Stimulated activated memory B cell treated with anti-CD40 and anti-IgM and Interleukin-4, amounts not matched to agents 10 μg/mL and 1 μg/mL and 100 μg/mL, for 72 hours (primary cell): ENCODE measurements around the gene CCNT2.

Source experiments
- ATAC-seq: fragments of 150-1000 bp; cut with Tn5 transposase; 2 replicates; pipeline ENCODE4 v1.10.0; 2021
- H3K27ac Mint-ChIP-seq: one replicate; pipeline ENCODE4 v1.8.0; 2022; ENCODE audit warnings: mild to moderate bottlenecking, mixed read lengths
- H3K27me3 Mint-ChIP-seq: one replicate; pipeline ENCODE4 v1.8.0; 2022; ENCODE audit warnings: mixed read lengths
- H3K36me3 Mint-ChIP-seq: one replicate; pipeline ENCODE4 v1.8.0; 2022; ENCODE audit warnings: mixed read lengths
- H3K4me1 Mint-ChIP-seq: one replicate; pipeline ENCODE4 v1.8.0; 2022; ENCODE audit warnings: mixed read lengths
- H3K4me3 Mint-ChIP-seq: one replicate; pipeline ENCODE4 v1.8.0; 2022; ENCODE audit warnings: mild to moderate bottlenecking, moderate library complexity, mixed read lengths
- H3K9me3 Mint-ChIP-seq: one replicate; pipeline ENCODE4 v1.8.0; 2022; ENCODE audit warnings: mixed read lengths

The CCNT2 gene

DNA sequence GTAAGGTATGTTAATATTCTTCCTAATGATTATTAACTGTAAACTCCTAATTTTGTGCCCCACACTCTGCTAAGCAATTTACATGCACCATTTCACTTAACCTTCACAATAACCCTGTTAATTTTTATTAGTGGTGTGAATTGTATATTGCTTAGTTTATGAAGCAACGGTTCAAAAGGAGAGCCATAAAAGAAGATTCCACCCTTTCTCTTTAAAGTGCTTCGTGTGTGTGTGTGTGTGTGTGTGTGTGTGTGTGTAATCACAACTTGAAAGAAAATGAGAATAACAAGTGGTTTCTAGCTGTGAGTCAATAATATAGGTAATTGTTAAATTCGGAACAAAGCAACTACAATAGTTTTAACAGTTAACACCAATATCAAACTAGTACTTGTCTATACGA, 60.6 kb downstream of the CCNT2 start:
- Mint-ChIP-seq H3K4me3 (no peak overlapping the region), H3K4me1 (no peaks in the 10 kb centered on the region)

DNA sequence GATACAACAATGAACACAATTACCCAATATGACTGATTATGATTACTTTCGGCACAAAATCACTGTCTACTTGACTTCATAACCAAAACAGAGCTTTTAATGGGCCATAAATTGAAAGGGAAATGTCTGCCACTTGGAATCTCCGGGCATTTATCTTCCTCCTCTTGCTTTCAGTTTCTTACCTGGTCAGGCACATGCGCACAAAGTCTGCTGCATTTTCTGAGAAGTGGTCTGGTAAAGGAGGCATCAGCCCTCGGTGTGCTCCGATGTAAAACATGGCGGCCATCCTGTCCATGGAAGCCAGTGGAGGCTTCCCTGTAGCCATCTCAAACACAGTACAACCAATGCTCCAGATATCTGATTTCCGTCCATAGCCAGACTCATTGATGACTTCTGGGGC, 62.0 kb downstream of the CCNT2 start:
- no peaks in the 10 kb centered on the region for H3K36me3 Mint-ChIP-seq
- H3K9me3 Mint-ChIP-seq = peaks cover 2% of the 10 kb centered on the region
- no peak overlapping the region for H3K4me3 Mint-ChIP-seq
- H3K4me1 Mint-ChIP-seq = no peaks in the 10 kb centered on the region
- no peak for ATAC-seq
- peaks cover 17% of the 10 kb centered on the region for H3K27me3 Mint-ChIP-seq
- H3K27ac Mint-ChIP-seq = no peak overlapping the region

More for the DNA sequence above, 60.6 kb downstream of the CCNT2 start:
- H3K27me3 Mint-ChIP-seq = peaks cover 17% of the 10 kb centered on the region
- H3K36me3 Mint-ChIP-seq = peaks cover 7% of the 10 kb centered on the region
- no peak overlapping the region for H3K27ac Mint-ChIP-seq
- peaks cover 10% of the 10 kb centered on the region for H3K9me3 Mint-ChIP-seq
- ATAC-seq = no peak

DNA sequence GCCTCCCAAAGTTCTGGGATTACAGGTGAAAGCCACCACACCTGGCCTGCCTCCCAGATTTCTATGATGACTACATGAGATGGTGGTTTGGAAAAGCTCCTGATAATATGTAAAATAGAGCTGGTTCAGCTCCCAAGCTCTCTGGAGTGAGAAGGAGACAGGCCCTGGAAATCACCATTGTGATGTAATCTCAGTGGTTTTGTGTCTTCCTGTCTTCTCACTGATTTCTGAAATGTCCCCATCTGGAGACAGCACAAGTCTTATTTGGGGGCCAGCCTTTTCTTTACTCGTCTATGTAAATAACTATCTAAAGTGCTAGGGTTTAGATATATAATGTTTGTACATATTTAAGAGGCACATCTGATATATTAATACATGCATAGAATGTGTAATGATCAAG, 64.0 kb downstream of the CCNT2 start:
- Mint-ChIP-seq H3K36me3 (no peaks in the 10 kb centered on the region), H3K27ac (no peak overlapping the region), H3K27me3 (peaks cover 30% of the 10 kb centered on the region), H3K9me3 (no peaks in the 10 kb centered on the region), H3K4me1 (no peaks in the 10 kb centered on the region), H3K4me3 (no peak overlapping the region)
- ATAC-seq = no peak

DNA sequence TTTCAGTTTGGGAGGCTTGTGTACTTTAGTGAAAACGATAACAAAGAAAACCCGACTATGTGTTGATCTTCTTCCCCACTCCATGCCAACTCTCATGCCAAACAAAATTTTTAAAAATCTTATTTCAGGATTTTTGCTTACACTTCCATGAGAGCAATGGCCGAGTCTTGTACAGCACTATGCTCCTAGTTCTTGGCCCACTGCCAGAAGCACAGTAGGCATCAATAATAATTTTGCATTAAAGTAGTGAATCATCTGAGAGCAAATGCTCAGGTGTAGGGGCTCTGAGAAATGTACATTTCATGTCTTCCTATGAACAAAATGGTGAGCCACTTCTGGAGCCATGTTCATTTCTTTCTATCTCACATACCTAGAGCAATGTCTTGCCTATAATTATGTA, 66.4 kb downstream of the CCNT2 start:
- Mint-ChIP-seq H3K4me1 (no peaks in the 10 kb centered on the region), H3K27me3 (peaks cover 25% of the 10 kb centered on the region), H3K9me3 (no peaks in the 10 kb centered on the region), H3K36me3 (no peaks in the 10 kb centered on the region), H3K4me3 (no peak overlapping the region), H3K27ac (no peak overlapping the region)
- ATAC-seq = no peak

DNA sequence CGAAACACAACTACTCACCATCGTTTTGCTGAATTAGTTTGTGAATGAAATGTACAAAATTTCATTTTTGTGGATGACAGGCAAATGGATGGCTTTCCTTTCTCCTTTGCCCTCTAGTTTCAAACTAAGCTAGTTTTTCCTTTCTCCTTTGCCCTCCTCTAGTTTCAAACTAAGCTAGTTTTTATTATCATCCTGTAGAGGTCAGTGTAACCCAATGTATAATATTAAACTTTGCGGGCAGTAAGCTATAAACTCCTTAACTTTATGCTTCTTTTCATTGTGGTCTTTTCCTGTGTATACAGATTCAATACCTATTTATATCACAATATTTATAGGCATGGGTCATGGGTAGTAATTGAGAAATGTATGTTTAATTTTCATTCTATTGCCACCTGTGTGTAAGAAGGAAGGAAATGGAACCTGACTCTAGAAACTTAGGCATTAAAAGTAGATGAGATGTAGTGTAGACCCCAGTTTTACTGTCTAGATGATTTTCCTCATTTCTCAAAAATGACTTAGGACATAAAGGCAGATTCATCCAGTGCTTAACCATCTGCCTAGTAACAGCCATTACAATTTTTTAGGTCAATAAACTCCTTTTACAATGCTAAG, 70.5 kb downstream of the CCNT2 start:
- Mint-ChIP-seq H3K27me3 (peaks cover 19% of the 10 kb centered on the region), H3K36me3 (no peaks in the 10 kb centered on the region), H3K27ac (no peak overlapping the region), H3K4me1 (no peaks in the 10 kb centered on the region), H3K4me3 (no peak overlapping the region), H3K9me3 (no peaks in the 10 kb centered on the region)
- ATAC-seq = no peak

DNA sequence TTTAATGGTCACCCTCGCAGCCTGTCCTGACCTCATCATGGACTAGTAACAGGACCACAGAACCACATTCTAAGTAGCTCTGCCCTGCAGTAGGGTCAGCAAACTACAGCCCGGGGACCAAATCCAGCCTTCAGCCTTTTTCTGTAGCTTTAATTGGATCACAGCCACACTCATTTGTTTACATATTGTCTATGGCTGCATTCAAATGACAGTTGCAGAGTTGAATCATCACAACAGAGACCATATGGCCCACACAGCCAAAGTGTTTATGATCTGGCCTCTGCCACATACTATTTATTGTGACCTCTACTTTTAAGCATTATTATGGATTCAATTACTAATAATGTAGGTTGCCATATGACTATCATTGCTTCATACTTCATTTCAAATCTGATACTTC, 80.9 kb downstream of the CCNT2 start:
- peaks cover 6% of the 10 kb centered on the region for H3K4me1 Mint-ChIP-seq
- H3K9me3 Mint-ChIP-seq = no peaks in the 10 kb centered on the region
- no peak overlapping the region for H3K27ac Mint-ChIP-seq
- peaks cover 7% of the 10 kb centered on the region for H3K27me3 Mint-ChIP-seq
- no peaks in the 10 kb centered on the region for H3K36me3 Mint-ChIP-seq
- no peak overlapping the region for H3K4me3 Mint-ChIP-seq
- no peak for ATAC-seq

DNA sequence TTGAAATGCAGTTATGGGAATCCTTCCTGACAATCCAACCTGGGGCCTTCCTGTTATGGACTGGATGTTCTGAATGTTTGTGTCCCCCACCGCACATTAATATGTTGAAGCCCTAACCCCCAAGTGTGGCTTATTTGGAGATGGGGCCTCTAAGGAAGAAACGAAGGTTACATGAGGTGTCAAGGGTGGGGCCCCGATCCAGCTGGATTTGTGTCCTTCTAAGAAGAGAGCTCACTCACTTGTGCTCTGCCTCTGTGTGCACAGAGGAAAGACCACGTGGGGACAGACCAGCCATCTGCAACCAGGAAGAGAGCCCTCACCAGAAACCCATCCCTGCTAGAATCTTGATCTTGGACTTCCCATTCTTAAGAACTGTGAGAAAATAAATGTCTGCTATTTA, 84.2 kb downstream of the CCNT2 start:
- Mint-ChIP-seq H3K27me3 (peaks cover 33% of the 10 kb centered on the region), H3K27ac (no peak overlapping the region), H3K36me3 (no peaks in the 10 kb centered on the region), H3K9me3 (no peaks in the 10 kb centered on the region), H3K4me1 (peaks cover 6% of the 10 kb centered on the region), H3K4me3 (no peak overlapping the region)
- ATAC-seq = no peak

DNA sequence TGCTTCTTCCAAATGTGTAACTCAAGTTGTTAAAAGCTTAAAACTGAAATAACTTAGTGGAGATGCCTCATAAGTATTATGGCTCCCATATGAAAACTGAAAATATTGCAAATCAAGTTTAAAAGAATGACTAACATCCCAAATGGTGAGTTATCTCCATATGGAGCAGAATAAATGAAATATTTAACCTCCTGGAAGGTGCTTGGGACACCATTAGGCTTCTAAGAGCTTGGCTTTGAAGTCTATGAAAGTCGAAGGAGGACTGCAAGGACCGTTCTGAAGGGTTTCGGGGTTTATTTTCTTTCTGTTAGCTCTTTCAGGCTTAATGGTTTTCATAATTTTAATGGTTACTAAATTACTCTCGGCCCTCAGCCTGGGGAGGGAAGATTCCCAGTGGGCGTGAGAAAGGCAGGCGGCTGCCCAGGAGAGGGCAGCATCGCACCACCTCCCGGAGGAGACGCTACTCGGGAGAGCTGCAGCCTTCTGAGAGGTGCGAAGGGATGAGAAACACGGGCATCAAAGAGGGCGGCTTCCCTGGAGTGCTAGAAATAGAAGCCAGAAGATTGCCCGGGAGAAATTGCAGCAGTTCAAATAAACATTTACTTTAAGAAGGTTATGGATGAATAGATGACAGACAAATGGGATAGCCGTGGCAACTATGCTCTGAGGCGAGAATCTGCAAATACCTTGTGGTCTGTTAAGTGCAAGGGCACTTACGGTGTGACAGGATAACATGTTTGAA, 85.6 kb downstream of the CCNT2 start:
- peaks cover 44% of the 10 kb centered on the region for H3K27me3 Mint-ChIP-seq
- H3K9me3 Mint-ChIP-seq = no peaks in the 10 kb centered on the region
- ATAC-seq = peak; percentile 91
- H3K36me3 Mint-ChIP-seq = no peaks in the 10 kb centered on the region
- no peak overlapping the region for H3K4me3 Mint-ChIP-seq
- peaks cover 6% of the 10 kb centered on the region for H3K4me1 Mint-ChIP-seq
- H3K27ac Mint-ChIP-seq = no peak overlapping the region

DNA sequence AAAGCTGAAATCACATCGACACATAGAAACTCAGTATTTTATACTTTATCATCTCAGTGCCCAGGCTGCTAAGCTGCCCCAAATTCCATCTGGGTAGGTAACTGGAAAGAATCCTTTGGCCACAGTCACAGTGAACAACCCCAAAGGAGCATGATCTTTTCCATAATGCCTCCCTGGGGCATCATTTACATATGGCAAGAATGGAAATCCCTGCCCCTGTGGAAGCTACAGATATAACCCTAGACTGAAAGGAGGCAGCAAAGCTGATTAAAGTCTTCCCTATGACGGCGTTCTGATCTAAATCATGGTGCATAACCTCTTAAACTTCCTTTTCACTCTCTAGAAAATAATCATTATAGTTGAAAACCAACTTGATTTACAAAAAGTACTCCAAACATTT, 87.1 kb downstream of the CCNT2 start:
- Mint-ChIP-seq H3K4me1 (peaks cover 6% of the 10 kb centered on the region), H3K36me3 (no peaks in the 10 kb centered on the region), H3K9me3 (no peaks in the 10 kb centered on the region), H3K27me3 (peaks cover 54% of the 10 kb centered on the region), H3K4me3 (no peak overlapping the region), H3K27ac (no peak overlapping the region)
- no peak for ATAC-seq
